ACHN (cell line): ENCODE results near the gene UBE2H.
"Not testable (repeated sequence)": the region's sequence is repeated elsewhere in the genome, so short reads cannot be mapped to it uniquely, and the experiment has no call there.

ENCODE experiments used
- DNase-seq: peaks from one replicate; pipeline ENCODE4 v3.0.0-alpha.2; 2015
- in situ Hi-C: cut with HindIII; loops from 2 replicates; pipeline ENCODE4 v1.10.0; 2017; ENCODE audit warnings: low sequenced_read_pairs, low pct_ligation_motif_present, low pct_unique_long_range_greater_than_20kb

UBE2H gene

GRCh38 chr7:129857313-129857712 lies 95.4 kb downstream of the UBE2H start:
- in situ Hi-C loops: no loop called here
- no peak for DNase-seq

GRCh38 chr7:129855935-129856717 lies 96.6 kb downstream of the UBE2H start:
- in situ Hi-C loops: no loop called here
- DNase-seq: no peak

GRCh38 chr7:129855234-129855673 lies 97.5 kb downstream of the UBE2H start:
- in situ Hi-C loops: no loop called here
- DNase-seq: no peak

- in situ Hi-C loops: no loop called here
- DNase-seq: no peak
These were observed 98.4 kb downstream of the UBE2H start for GRCh38 chr7:129854401-129854800.

GRCh38 chr7:129853661-129854268 lies 99.0 kb downstream of the UBE2H start:
- in situ Hi-C loops: no loop called here
- DNase-seq: no peak

GRCh38 chr7:129851809-129852208 lies 101.0 kb downstream of the UBE2H start:
- in situ Hi-C loops: no loop called here

GRCh38 chr7:129851174-129851573 lies 101.6 kb downstream of the UBE2H start:
- DNase-seq: peak; percentile 38
- in situ Hi-C loops: no loop called here

More at GRCh38 chr7:129851809-129852208, 101.0 kb downstream of the UBE2H start:
- DNase-seq: no peak

GRCh38 chr7:129848436-129848835 lies 104.3 kb downstream of the UBE2H start:
- DNase-seq: no peak
- in situ Hi-C loops: no loop called here

GRCh38 chr7:129845972-129846327 lies 106.8 kb downstream of the UBE2H start:
- in situ Hi-C loops: no loop called here
- DNase-seq: peak; percentile 90

GRCh38 chr7:129845178-129845971 lies 107.4 kb downstream of the UBE2H start:
- in situ Hi-C loops: no loop called here
- peak; percentile 72 for DNase-seq

GRCh38 chr7:129843978-129844840 lies 108.6 kb downstream of the UBE2H start:
- in situ Hi-C loops: no loop called here
- no peak for DNase-seq

GRCh38 chr7:129843365-129843898 lies 109.3 kb downstream of the UBE2H start:
- in situ Hi-C loops: no loop called here
- DNase-seq: no peak

- no peak for DNase-seq
- in situ Hi-C loops: no loop called here
These were observed 111.3 kb downstream of the UBE2H start for GRCh38 chr7:129841465-129841864.

- DNase-seq: no peak
- in situ Hi-C loops: no loop called here
These were observed 112.0 kb downstream of the UBE2H start for GRCh38 chr7:129840757-129841156.

- in situ Hi-C loops: no loop called here
- no peak for DNase-seq
These were observed 115.8 kb downstream of the UBE2H start for GRCh38 chr7:129836983-129837382.

- in situ Hi-C loops: no loop called here
- DNase-seq: no peak
These were observed 117.2 kb downstream of the UBE2H start for GRCh38 chr7:129835569-129835968.

- in situ Hi-C loops, DNase-seq: not testable (repeated sequence)
These were observed 119.4 kb downstream of the UBE2H start for GRCh38 chr7:129833353-129833752.

GRCh38 chr7:129832701-129833227 lies 120.0 kb downstream of the UBE2H start:
- DNase-seq: peak; percentile 67
- in situ Hi-C loops: no loop called here
